Measurements from ENCODE around the gene CHADL. TPM values are rescaled to one million over a fixed set of nuclear protein-coding genes. Genes with fewer than 3 reads are reported as not detected.

CHADL gene
- total RNA-seq, 2 experiments from 2014 or later: 0.23 TPM; not detected in 1

GRCh38 chr22:41280065-41280464 lies 39.3 kb upstream of the CHADL start:
- H3K27ac Mint-ChIP-seq: peak overlapping the region; percentile 34
- CTCF ChIA-PET: interaction anchor here (1.5 kb wide), 1 partner anchor 43 kb away, joined by 4 read pairs; no protein-coding TSS in a partner anchor

GRCh38 chr22:41274856-41275255 lies 34.1 kb upstream of the CHADL start:
- peaks cover 2% of the 10 kb centered on the region for H3K4me1 Mint-ChIP-seq (ENCODE audit: low read depth)
- H3K4me3 Mint-ChIP-seq: no peak overlapping the region
- H3K9me3 Mint-ChIP-seq: no peaks in the 10 kb centered on the region
- TF ChIP-seq CTCF (IDR thresholded peaks at IDR 0.05): no peak
- H3K36me3 Mint-ChIP-seq (ENCODE audit: low read depth): peaks cover 55% of the 10 kb centered on the region
- CTCF ChIA-PET: no interaction called here
- intact Hi-C loops (cut with micrococcal nuclease): no loop called here
- ATAC-seq (no peak), DNase-seq (no peak)
- POLR2A ChIA-PET: interaction anchor here (0.6 to 1.8 kb wide), 5 partner anchors 8 to 238 kb away, joined by 3 to 7 read pairs (median 3); partner anchors contain the start of gene RANGAP1
- no peak overlapping the region for H3K27ac Mint-ChIP-seq
- no peaks in the 10 kb centered on the region for H3K27me3 Mint-ChIP-seq

More at GRCh38 chr22:41280065-41280464, 39.3 kb upstream of the CHADL start:
- Mint-ChIP-seq H3K4me1 (ENCODE audit: low read depth) (peaks cover 20% of the 10 kb centered on the region), H3K4me3 (no peak overlapping the region), H3K9me3 (no peaks in the 10 kb centered on the region), H3K27me3 (no peaks in the 10 kb centered on the region), H3K36me3 (ENCODE audit: low read depth) (peaks cover 54% of the 10 kb centered on the region)
- intact Hi-C loops (cut with micrococcal nuclease): no loop called here
- DNase-seq (no peak), ATAC-seq (no peak)
- POLR2A ChIA-PET: interaction anchor here (0.9 to 1.6 kb wide), 5 partner anchors 9 to 64 kb away, joined by 3 read pairs; no protein-coding TSS in a partner anchor
- TF ChIP-seq CTCF (IDR thresholded peaks at IDR 0.05): no peak

- no peak overlapping the region for H3K27ac Mint-ChIP-seq
- H3K4me1 Mint-ChIP-seq (ENCODE audit: low read depth): peaks cover 2% of the 10 kb centered on the region
- intact Hi-C loops (cut with micrococcal nuclease): no loop called here
- DNase-seq: no peak
- no peak for ATAC-seq
- peaks cover 55% of the 10 kb centered on the region for H3K36me3 Mint-ChIP-seq (ENCODE audit: low read depth)
- H3K9me3 Mint-ChIP-seq: no peaks in the 10 kb centered on the region
- H3K4me3 Mint-ChIP-seq: no peak overlapping the region
- no peak for TF ChIP-seq CTCF (IDR thresholded peaks at IDR 0.05)
- no peaks in the 10 kb centered on the region for H3K27me3 Mint-ChIP-seq
- ChIA-PET POLR2A (interaction anchor here (1.2 to 1.4 kb wide), 3 partner anchors 11 to 15 kb away, joined by 3 to 4 read pairs (median 4); partner anchors contain the start of gene RANGAP1), CTCF (no interaction called here)
Observed at GRCh38 chr22:41273128-41273527, 32.4 kb upstream of the CHADL start.

DNA sequence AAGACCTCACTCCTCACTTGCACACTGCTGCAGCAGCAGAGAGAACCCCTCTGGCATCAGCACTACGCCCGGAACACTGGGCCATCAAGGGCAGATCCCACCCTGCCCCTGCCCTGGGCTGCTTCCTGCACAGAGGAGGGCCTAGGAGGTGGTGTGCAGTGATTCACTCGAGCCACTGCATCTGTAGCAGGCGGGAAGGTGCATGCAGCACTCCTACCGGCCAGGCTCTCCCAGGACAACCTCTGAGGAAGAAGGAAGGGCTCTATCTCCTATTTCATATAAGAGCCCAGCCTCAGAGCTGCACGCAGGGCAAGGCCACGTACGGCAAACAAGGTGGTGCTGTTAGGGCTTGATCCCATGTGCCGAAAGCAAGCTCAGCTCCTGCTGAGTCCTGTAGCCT lies 31.1 kb upstream of the CHADL start:
- H3K36me3 Mint-ChIP-seq (ENCODE audit: low read depth): peaks cover 47% of the 10 kb centered on the region
- CTCF ChIA-PET: no interaction called here

More for the DNA sequence above, 31.1 kb upstream of the CHADL start:
- no peak overlapping the region for H3K27ac Mint-ChIP-seq
- ATAC-seq (no peak), DNase-seq (no peak)
- POLR2A ChIA-PET: interaction anchor here (1.1 to 2.0 kb wide), 5 partner anchors 12 to 350 kb away, joined by 3 to 7 read pairs (median 4); partner anchors contain the start of gene RANGAP1
- H3K9me3 Mint-ChIP-seq: no peaks in the 10 kb centered on the region
- H3K4me3 Mint-ChIP-seq: no peak overlapping the region
- intact Hi-C loops (cut with micrococcal nuclease): no loop called here
- no peaks in the 10 kb centered on the region for H3K4me1 Mint-ChIP-seq (ENCODE audit: low read depth)
- H3K27me3 Mint-ChIP-seq: no peaks in the 10 kb centered on the region
- TF ChIP-seq CTCF (IDR thresholded peaks at IDR 0.05): no peak
